Skeletal muscle cell (primary cell): ENCODE results near the gene ARHGAP27.

Experiments used
- DNase-seq: peaks from one replicate; pipeline ENCODE4 v3.0.0-alpha.2; 2010; ENCODE audit warnings: low read depth
- H3K4me3 ChIP-seq: 2 replicates; pipeline ENCODE4 v1.5.1; 2011; ENCODE audit warnings: low read depth, mild to moderate bottlenecking, control low read depth, low read length, moderate library complexity

Gene ARHGAP27

DNA sequence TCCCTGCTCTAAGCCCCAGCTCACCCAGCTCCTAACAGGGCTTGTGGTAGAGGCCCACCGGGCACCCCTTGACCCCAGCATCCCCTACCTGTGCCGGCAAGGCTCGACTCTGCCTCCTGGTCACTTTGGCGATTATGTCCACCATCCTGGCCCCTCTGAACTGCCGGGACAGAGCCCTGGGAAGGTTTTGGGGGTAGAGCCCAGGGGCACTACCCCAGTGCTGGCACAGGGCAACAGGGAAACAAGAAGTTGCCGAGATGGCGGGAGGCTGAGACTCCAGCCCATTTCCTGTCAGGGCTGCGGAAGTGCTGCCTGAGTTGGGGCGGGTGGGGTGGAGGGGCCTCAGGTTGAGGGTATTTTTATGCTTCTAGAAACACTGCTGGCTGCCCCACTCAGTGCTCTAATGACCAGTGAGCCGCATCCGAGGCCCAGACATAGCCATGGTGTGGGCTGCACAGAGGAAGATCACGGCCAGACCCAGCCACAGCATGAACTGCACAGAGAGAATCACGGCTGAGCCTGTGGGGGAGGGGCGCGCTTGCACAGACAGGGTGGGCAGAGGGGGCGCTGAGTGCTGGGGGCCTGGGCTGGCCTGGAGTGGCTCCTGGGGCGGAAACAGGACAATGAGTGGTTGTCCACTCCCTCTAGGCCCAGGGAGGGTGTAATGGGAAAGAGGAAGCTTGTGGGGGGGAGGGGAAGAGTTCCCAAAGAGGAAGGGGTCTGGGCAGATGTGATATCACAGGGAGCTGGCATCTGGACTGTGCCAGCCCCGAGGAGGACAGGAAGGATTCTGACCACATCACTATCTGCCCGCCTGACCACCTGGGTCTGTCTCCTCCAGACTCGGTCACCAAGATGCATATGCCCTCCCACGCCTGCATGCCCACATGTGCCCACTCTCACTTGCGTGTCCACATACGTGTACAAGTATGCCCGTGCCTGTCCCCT is 22.3 kb downstream of the ARHGAP27 start:
- H3K4me3 ChIP-seq, result no peak overlapping the region
- no peak for DNase-seq

- no peak overlapping the region for H3K4me3 ChIP-seq
- no peak for DNase-seq
These were observed 23.0 kb downstream of the ARHGAP27 start for GRCh38 chr17:45409659-45410076.

- H3K4me3 ChIP-seq, result no peak overlapping the region
- no peak for DNase-seq
These were observed 23.9 kb downstream of the ARHGAP27 start for GRCh38 chr17:45408611-45409421.

DNA sequence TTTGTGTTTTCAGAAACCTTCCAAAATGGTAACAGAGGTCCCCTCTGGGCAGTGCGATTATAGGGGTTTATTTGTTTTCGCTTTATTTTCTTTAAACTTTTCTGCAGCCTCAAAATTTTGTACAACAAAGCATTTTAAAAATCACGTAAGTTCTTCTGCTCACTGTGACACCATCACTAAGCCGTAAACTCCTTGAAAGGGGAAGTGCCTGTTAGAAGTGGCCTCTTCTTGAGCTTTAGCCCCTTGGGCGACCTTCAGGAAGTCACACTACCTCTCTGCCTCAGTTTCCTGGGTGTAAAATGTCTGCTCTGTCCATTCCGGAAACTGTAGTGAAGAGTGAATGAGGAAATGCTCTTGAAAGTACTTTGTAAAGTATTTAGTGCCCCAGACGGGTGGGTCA is 26.6 kb downstream of the ARHGAP27 start:
- no peak for DNase-seq
- peak overlapping the region; percentile 34 for H3K4me3 ChIP-seq

- H3K4me3 ChIP-seq, result peak overlapping the region; percentile 34
- no peak for DNase-seq
These were observed 27.2 kb downstream of the ARHGAP27 start for GRCh38 chr17:45405250-45406086.

DNA sequence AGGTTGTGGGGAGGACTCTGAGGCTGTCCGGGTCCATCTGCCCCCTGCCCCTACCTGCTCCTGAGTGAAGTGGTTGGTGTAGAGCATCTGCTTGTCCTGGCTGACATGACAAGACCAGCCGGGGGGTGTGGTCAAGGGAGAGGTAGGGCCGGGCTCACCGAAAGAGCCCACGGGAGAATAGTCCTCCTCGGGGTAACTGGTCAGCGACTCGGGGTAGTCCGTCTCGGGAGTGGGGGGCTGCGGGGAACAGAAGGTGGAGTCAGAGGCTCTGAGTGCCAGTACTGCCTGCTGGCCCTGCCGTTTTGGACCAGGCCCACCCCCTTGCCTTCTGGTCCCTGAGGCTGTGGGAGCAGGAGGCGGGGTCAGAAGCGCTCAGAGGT is 27.8 kb downstream of the ARHGAP27 start:
- DNase-seq, result no peak
- H3K4me3 ChIP-seq, result no peak overlapping the region

DNA sequence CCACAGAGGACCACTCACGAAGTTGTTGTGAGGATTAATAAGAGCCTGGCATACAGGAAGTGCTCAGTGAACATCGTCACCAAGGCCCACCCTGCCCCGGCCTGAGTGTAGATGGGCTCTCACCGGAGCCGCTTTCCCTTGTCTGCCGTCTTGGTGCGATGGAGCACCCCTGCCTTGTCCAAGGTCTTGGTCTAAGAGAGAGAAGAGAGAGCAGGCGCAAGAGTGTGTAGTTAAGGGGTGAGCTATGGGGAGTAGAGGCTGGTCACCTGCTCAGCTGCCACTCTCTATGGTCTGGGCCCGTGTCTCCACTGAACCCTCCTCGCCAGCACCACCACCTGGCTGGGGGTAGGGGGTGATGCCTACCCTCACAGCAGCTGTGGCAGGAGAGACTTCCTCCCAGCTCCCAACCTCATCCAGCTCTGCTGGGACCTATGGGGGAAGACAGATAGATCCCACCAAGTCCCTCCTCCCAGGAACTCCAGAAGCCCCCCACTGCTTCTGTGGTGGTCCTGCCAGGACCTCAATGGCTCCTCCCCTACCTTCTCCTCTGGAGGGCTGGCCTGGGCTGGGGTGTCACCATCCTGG is 28.7 kb downstream of the ARHGAP27 start:
- no peak overlapping the region for H3K4me3 ChIP-seq
- DNase-seq, result no peak

DNA sequence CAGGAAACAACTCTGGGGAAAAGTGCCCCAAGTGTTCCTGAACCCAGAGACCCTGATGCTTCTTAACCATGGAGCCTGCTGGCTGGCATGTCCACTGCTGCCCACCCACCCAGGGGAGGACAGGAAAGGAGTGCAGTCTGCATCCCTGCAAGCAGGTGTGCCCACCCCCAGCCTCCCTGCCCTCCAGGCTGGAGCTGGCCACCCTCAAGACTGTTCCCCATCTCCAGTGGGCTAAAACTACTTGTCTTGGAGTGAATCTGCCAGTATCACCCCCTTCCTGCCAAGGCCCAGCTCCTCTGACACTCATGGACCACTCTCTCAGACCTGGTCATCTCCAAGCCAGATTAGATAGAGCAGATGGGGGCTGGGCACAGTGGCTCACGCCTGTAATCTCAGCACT is 29.8 kb downstream of the ARHGAP27 start:
- no peak overlapping the region for H3K4me3 ChIP-seq
- DNase-seq, result no peak

GRCh38 chr17:45398800-45399199 is 33.9 kb downstream of the ARHGAP27 start:
- no peak for DNase-seq
- H3K4me3 ChIP-seq, result no peak overlapping the region

DNA sequence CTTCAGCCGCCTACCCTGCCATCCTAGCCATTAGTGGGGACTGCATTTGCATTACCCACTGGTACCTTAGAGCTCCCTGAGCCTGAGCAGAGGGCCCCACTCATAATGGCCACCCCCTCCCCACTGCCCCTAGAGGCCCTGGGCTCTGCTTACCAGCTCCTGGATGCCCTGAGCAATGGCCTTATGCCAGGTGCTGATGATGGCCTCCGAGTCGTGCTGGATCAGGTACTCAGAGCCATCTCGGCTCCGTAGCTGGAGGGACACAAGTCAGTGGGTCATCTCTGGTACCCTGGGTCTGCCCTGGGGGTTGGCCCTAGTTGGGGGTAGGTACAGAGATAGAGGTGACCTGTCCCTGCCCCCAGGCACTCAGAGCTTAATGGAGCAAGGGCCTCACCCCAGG is 34.9 kb downstream of the ARHGAP27 start:
- DNase-seq, result no peak

GRCh38 chr17:45396496-45397205 is 36.0 kb downstream of the ARHGAP27 start:
- no peak overlapping the region for H3K4me3 ChIP-seq
- DNase-seq, result no peak

More for the DNA sequence above, 34.9 kb downstream of the ARHGAP27 start:
- no peak overlapping the region for H3K4me3 ChIP-seq

DNA sequence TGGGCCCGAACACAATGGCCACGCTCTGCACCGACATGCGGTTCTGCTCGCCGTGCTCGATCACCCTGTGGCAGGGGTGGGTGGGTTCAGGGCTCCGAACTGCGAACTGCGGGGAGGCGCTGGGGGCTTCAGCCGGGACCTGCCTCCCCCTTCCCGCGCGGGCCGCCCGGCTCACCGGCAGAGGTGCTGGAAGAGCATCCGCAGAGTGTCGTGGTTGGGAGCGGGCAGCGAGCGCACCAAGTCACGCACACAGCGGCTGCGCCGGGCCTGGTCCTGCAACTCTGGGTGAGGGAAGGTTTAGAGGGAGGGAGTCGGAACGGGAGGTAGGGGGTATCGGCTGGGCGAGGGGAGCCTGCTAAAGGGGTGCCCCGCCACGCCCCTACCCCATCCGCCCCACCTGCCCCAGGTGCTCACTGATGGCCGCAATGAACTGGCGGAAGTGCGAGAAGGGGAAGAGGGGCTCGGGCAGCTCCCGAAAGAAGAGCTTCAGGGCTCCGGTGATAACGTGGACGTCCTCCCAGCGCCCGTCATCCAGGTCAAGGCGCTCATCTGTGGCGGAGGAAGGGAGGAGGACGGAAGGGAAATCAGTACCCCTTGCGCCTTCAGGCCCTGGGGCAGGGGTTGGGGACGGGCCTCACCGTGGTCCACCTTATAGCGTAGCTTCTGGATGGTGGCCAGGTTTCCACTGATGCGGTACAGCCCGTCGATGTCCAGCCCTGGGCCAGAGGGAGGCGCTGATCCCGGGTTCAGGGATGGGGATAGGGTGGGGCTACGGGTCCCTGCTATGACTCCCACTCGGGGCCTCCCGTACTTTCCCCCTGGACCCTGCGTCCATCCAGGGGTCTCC is 36.9 kb downstream of the ARHGAP27 start:
- peak overlapping the region; percentile 33 for H3K4me3 ChIP-seq

GRCh38 chr17:45394913-45395568 is 37.6 kb downstream of the ARHGAP27 start:
- H3K4me3 ChIP-seq, result peak overlapping the region; percentile 33

More for the DNA sequence above, 36.9 kb downstream of the ARHGAP27 start:
- DNase-seq, result no peak

DNA sequence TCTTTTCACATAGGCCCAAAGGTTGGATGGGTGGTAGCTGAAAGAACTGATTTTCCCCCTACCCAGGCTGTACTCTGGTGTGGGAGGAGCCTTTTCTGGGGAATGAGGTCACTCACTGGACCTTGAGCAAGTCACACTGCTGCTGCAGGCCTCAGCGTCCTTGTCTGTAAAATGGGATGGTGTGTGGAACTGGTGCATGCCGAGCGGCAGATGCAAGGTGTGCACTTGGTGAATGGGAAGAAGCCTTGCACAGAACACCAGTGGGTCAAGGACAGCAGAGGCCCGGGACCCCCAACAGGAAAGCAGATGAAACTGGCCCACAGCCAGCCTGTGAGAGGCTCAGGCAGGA is 38.1 kb downstream of the ARHGAP27 start:
- no peak for DNase-seq
- H3K4me3 ChIP-seq, result no peak overlapping the region

More at GRCh38 chr17:45394913-45395568, 37.6 kb downstream of the ARHGAP27 start:
- no peak for DNase-seq

- H3K4me3 ChIP-seq, result no peak overlapping the region
- no peak for DNase-seq
These were observed 38.6 kb downstream of the ARHGAP27 start for GRCh38 chr17:45394091-45394490.

DNA sequence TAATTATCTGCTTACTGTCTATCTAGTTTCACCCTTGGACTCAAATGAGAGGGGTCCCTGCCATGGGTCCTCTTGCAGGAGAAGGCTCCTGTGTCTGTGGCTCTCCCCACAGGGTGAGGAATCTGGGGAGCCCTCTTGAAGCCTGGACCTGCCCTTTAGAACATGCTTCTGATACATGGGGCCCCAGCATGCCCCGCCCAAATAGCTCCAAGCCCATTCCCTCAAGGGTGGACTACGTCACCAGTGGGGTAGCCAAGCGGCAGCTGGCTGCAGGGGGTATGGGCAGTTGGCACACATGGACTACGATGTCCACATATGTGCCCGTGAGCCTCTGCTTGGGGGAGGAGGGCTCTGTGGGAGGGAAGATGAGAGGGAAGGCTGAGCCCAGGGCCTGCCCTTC is 39.3 kb downstream of the ARHGAP27 start:
- no peak for DNase-seq
- no peak overlapping the region for H3K4me3 ChIP-seq

GRCh38 chr17:45391918-45392317 is 40.8 kb downstream of the ARHGAP27 start:
- no peak for DNase-seq
- no peak overlapping the region for H3K4me3 ChIP-seq
